Kidney epithelial cell (primary cell): Measurements from ENCODE around the gene BTNL8. TPM values are rescaled to one million over a fixed set of nuclear protein-coding genes. Genes with fewer than 3 reads are reported as not detected.
A peak's percentile ranks its signal among the peaks of the same experiment; 100 is the strongest.

Source experiments
- DNase-seq: peaks from one replicate; pipeline ENCODE4 v3.0.0-alpha.2; 2010; ENCODE audit warnings: low read depth
- H3K27me3 ChIP-seq: 2 replicates; pipeline ENCODE4 v1.6.0; 2011; ENCODE audit warnings: low read length; ENCODE audit not compliant: control insufficient read depth, insufficient read depth
- H3K36me3 ChIP-seq: 2 replicates; pipeline ENCODE4 v1.5.1; 2011; ENCODE audit warnings: low read length; ENCODE audit not compliant: control insufficient read depth, insufficient read depth
- H3K4me3 ChIP-seq: 2 replicates; pipeline ENCODE4 v1.5.1; 2011; ENCODE audit warnings: low read depth, mild to moderate bottlenecking, control low read depth, low read length
- total RNA-seq: library from RNA; depleted of rRNA; stranded (reverse); fragments of >200 nt; gene quantifications from 2 replicates; pipeline ENCODE4 v1.2.3, GENCODE V29; 2015
- TF ChIP-seq, protein P1 (sequence below): IDR thresholded peaks from 2 replicates; pipeline ENCODE4 v1.5.1; 2011; ENCODE audit warnings: mild to moderate bottlenecking, moderate library complexity, low read length, control low read depth, inconsistent platforms; ENCODE audit not compliant: insufficient read depth, poor library complexity, severe bottlenecking

Gene BTNL8
- total RNA-seq, 1 donor from 2014 or later, result not detected

DNA sequence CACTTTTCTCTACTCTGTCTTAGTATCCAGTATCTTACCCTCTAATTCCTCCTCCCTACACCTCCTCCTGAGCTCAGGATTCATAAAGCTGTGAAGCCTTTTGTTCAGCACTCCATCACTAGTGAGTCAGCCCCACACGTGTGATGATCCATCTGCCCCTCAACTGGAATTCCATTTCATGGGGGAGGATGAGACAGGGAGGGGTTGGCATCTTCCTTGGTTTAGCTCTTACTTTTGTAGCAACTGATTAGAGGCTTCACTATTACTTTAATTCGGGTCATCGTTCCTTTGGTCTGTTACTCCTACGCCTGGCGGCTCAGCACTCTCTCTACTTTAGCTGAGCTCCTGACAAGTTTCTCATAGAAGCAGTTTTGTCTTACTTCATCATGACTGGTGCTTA, 11.8 kb downstream of the BTNL8 start:
- TF ChIP-seq, protein P1, sequence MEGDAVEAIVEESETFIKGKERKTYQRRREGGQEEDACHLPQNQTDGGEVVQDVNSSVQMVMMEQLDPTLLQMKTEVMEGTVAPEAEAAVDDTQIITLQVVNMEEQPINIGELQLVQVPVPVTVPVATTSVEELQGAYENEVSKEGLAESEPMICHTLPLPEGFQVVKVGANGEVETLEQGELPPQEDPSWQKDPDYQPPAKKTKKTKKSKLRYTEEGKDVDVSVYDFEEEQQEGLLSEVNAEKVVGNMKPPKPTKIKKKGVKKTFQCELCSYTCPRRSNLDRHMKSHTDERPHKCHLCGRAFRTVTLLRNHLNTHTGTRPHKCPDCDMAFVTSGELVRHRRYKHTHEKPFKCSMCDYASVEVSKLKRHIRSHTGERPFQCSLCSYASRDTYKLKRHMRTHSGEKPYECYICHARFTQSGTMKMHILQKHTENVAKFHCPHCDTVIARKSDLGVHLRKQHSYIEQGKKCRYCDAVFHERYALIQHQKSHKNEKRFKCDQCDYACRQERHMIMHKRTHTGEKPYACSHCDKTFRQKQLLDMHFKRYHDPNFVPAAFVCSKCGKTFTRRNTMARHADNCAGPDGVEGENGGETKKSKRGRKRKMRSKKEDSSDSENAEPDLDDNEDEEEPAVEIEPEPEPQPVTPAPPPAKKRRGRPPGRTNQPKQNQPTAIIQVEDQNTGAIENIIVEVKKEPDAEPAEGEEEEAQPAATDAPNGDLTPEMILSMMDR, result no peak
- DNase-seq, result peak; percentile 26
- H3K4me3 ChIP-seq, result no peak overlapping the region
- no peaks in the 10 kb centered on the region for H3K36me3 ChIP-seq
- H3K27me3 ChIP-seq, result no peaks in the 10 kb centered on the region

DNA sequence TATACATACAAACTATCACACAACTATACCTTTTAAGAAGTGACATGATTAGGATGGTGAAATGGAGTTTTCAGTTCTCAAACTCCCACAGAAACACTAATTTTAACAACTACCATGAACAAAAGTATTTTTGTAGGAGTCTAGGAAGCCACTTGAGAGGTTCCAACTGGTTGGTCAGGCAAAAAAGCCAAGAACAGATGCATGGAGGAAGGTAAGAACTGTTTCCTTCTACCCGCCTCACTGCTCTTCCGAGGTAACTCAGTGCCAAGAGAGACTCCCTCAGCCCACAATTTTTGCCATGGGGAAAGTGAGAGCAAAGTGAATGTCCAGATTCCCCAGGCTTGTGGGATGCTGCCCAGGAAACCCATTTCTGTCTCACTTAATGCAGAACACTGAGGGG, 15.7 kb downstream of the BTNL8 start:
- TF ChIP-seq, protein P1, result no peak
- no peak for DNase-seq
- H3K27me3 ChIP-seq, result no peaks in the 10 kb centered on the region

DNA sequence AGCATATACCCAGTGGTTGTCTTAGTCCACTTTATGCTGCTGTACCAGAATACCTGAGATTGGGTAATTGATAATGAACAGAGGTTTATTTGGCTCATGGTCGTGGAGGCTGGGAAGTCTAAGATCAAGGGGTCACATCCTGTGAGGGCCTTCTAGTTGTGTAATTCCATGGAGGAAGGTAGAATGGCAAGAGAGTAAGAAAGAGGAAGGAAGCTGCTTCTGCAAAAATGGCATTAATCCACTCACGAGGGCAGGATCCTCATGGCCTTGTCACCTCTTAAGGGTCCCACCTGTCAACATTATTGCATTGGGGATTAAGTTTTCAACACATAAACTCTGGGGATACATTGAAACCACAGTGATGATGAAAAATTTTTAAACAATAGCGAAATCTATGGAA, 17.0 kb downstream of the BTNL8 start:
- DNase-seq, result no peak
- no peak overlapping the region for H3K4me3 ChIP-seq
- no peaks in the 10 kb centered on the region for H3K27me3 ChIP-seq
- no peaks in the 10 kb centered on the region for H3K36me3 ChIP-seq
- TF ChIP-seq, protein P1, result no peak

More for the DNA sequence above, 15.7 kb downstream of the BTNL8 start:
- Histone ChIP-seq H3K36me3 (no peaks in the 10 kb centered on the region), H3K4me3 (no peak overlapping the region)

DNA sequence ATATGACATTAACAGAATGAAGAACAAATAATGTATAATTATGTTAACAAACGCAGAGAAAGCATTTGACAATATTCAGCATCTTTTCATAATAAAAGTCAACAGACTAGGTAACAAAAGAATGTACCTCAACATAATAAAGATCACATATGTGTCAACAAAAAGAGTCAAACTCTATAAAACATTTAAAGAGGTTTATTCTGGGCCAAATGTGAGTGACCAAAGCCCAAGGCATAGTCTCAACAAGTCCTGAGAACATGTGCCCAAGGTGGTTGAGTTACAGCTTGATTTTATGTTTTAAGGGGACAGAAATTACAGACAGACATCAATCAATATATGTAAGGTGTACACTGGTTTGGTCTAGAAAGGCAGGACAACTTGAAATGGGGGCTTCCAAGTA, 19.4 kb downstream of the BTNL8 start:
- Histone ChIP-seq H3K27me3 (no peaks in the 10 kb centered on the region), H3K4me3 (no peak overlapping the region), H3K36me3 (no peaks in the 10 kb centered on the region)
- no peak for DNase-seq
- TF ChIP-seq, protein P1, result no peak

DNA sequence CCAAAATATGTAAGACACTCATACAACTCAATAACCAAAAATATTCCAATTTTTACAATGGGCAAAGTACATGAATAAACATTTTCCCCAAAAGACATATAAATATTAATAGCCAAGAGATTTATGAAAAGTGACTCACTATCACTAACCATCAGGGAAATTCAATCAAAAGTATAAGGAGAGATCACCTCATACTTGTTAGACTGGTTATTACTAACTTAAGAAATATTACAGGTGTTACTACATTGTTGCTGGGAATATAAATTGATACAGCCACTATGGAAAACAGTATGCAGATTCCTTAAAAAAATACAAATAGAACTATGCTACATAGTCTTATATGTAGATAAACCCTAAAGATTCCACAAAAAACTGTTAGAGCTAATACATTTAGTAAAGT, 21.8 kb downstream of the BTNL8 start:
- TF ChIP-seq, protein P1, result no peak
- H3K4me3 ChIP-seq, result no peak overlapping the region
- DNase-seq, result no peak
- no peaks in the 10 kb centered on the region for H3K36me3 ChIP-seq
- no peaks in the 10 kb centered on the region for H3K27me3 ChIP-seq

DNA sequence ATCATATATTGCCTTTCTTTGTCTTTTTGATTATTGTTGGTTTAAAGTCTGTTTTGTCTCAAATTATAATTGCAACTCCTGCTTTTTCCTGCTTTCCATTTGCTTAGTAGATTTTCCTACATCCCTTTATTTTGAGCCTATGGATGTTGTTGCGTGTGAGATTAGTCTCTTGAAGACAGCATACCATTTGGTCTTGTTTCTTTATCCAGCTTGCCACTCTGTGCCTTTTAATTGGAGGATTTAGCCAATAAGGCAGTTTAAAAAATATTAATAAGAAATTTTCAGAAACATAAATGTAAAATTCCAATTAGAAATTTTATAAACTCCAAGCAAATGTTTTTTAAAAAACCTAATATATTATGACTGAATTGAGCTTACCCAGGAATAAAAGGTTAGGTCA, 24.0 kb downstream of the BTNL8 start:
- TF ChIP-seq, protein P1, result no peak
- Histone ChIP-seq H3K36me3 (no peaks in the 10 kb centered on the region), H3K27me3 (no peaks in the 10 kb centered on the region), H3K4me3 (no peak overlapping the region)
- no peak for DNase-seq
